ENCODE data around the gene RSPH3.
A peak's percentile ranks its signal among the peaks of the same experiment; 100 is the strongest.
"Not testable (repeated sequence)": the region's sequence is repeated elsewhere in the genome, so short reads cannot be mapped to it uniquely, and the experiment has no call there.

The RSPH3 gene

DNA sequence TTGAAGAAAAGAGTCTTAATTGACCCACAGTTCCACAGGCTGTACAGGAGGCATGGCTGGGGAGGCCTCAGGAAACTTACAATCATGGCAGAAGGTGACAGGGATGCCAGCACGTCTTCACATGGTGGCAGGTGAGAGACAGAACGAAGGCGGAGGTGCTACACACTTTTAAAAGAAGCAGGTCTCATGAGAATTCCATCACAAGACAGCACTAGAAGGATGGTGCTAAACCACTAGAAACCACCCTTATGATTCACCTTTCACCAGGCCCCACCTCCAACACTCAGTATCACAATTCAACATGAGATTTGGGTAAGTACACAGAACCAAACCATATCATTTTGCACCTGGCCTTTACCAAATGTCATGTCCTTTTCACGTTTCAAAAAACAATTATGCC, 23.9 kb upstream of the RSPH3 start:
- DNase-seq, result no peak

DNA sequence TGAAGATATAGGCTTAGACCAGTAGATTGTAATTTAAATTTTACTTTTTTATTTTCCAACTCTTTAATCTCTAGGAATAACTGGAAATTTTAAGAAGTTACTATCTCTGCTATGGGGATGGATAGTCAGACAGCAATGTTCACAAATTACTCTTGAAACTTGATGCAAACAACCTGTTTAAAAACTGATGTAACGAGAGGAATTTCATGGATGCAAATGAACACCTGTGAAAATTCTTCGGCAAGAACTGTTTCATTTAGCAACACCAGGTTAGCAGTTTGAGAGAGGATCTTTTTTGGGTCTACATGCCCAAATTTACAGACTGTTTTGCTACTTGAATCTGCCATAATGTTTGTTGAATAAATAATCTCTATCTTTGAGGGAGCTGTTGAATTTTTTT, 20.0 kb upstream of the RSPH3 start:
- no peak for DNase-seq

DNA sequence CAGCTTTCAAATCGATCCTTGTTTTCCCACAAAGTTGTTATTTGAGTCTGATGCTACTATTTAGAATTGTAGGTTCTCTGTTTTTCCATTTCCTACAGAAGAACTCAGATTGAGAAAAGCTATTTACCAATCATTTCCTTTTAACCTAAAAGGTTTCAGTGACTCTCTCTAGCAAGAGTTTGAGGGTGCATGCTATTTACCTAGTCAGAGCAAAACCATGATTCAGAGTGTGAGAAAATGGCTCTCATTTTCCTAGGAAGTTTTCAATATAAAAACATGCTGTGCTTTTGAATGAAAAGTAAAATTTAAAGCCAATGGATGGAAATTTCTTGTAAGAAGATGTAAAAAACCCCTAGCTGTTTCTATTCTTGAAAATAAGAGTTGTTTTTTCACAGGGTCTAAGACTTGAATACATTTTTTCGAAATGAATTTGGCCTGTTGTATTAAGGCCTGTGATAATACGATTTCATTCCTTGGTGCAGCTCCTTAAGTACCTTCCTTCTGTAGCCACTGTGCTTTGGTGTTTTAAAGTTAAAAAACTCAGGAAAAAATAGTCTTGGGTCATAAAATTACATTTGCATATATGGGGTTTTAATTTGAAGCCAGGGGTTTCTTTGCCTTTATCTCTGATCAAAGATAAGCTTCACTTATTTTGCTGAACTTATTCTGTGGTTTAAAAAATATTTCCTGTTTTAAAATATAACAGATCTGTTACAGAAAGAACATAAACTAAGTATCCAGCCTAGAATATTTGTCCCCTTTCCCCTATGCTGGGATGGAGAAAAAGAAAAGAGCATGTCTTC, 18.0 kb upstream of the RSPH3 start:
- no peak for DNase-seq

DNA sequence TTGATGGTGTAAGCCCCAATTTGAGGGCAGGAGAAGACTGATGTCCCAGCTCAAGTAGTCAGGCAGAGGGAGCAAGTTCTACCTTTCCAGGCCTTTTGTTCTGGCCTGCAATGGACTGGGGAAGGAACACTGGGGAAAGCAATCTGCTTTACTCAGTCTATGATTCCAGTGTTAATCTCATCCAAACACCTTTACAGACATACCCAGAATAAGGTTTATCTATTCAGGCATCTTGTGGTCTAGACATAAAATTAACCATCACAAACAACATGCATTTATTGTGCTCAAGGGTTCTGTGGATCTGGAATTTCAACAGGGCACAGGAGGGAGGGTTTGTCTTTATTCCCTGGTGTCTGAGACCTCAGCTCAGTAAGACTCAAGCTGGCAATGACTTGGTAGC, 14.4 kb upstream of the RSPH3 start:
- no peak for DNase-seq

DNA sequence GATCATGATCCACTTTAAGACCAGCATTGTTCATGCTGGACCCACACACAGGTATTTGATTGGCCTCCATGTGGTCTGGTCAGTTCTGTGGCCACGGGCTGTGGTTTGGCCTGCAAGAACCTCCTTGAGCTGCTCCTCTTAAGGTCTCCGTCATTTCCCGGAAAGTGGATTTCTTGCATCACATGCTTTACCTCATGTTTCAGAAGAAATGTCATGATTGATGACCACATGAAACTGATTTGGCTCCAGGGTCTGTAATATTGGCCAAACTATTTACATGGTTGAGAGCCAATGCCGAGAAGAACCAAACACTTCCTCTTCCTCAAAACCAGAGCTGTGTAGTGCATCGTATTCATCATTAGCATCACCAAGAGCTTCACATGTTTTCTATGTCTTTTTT, 13.2 kb upstream of the RSPH3 start:
- peak; percentile 21 for DNase-seq

DNA sequence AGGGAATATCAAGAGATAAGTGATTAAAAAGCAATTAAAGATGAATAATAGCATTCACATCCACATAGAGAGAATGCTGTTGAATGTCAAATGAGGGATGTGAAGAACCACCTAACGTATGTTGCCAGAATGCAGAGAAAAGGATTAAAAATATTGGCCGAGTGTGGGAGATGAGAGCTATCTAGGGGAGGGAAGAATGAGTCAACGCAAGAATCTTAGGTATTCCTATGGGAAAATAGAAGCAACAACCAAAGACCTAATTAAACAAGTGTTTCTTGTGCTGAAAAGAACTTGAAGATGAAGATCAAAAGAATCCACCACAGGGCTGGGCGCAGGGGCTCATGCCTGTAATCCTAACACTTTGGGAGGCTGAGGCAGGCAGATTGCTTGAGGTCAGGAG, 12.2 kb upstream of the RSPH3 start:
- peak; percentile 40 for DNase-seq

DNA sequence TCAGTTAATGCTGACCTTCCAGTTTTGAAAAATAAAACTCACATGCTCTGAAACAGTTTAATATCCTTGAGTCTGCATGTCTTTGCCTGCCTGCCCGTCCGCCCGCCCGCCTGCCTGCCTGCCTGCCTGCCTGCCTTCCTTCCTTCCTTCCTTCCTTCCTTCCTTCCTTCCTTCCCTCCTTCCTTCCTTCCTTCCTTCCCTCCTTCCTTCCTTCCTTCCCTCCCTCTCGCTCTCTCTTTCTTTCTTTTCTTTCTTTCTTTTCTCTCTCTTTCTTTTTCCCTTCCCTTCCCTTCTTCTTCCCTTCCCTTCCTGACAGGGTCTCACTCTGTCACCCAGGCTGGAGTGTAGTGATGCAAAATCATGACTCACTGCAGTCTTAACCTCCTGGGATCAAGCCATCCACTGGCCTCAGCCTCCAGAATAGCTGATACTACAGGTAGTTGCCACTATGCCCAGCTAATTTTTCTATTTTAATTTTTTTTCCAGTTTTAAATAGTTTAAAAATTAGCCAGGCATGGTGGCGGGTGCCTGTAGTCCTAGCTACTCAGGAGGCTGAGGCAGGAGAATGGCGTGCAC, 10.1 kb upstream of the RSPH3 start:
- peak; percentile 20 for DNase-seq

DNA sequence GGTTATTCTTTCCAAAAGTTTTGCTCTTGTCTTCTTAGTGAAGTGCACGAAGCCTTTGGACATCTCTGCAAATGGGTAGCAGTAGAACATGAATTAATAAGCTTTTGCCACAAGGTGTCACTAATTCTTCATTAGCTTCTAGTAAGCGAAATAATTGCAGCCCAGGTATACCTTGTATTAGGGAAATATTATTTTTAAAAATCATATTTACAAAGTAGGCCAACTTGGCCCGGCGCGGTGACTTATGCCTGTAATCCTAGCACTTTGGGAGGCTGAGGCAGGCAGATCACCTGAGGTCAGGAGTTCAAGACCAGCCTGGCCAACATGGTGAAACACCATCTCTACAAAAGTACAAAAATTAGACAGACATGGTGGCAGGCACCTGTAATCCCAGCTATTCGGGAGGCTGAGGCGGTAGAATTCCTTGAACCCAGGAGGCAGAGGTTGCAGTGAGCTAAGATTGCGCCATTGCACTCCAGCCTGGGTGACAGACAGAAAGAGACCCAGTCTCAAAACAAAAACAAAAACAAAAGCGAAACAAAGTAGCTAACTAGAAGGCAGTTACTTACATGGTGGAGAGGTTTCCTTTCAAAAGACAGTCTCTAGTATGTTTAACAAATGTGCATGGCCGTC, 8.8 kb upstream of the RSPH3 start:
- DNase-seq, result peak; percentile 19

DNA sequence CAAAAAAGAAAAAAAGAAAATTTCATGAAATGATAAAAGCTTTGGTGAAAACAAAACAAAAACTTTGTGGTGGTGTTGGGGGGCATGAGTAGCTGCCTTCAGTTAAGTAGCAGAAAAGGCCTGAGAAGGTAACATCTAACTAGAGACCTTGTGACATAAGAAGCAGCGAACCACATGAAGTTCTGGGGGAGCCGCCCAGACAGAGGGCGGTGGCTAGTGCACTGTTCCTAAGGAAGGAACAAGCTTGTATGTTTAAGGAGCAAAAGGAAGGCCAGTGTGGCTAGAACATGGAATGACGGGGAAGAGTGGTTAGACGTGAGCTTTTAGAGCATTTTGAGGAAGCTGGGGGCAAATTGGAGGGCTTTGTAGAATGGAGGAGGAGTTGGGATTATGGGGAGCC, 7.5 kb upstream of the RSPH3 start:
- no peak for DNase-seq

DNA sequence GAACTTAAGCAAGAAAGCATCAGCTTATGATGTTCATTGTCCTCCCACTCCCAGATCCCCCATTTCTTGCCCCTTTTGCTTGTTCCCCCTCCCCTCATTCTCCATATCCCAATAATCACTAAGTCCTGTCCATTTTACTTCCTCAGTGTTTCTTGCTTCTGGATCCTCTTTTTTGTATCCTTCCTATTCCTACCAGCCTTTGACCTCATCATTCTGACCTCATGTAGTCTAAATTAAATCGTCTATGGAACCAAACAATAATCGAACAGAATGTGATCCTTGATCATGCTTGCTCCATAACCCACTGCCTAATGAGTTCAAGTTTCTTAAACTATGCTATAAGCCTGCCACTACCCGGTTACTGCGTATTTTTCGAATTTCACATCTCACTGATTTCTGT, 5.4 kb upstream of the RSPH3 start:
- DNase-seq, result no peak

DNA sequence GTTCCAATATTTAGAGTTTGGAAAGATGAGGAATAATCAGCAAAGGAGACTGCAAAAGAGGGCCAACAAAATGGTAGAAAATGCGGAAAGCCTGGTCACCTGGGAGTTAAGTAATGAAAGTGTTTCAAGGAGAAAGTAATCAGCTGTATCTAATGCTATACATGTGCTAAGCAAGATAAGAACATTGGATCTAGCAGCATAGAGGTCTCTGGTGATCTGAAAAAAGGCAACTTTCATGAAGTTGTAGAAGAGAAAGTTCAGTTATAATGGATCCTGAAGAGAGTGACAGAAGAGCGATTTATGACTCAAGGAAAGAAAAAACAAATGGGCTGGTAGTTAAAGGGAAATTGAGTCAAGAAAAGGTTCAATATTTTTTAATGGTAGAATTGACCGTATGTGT, 4.6 kb upstream of the RSPH3 start:
- DNase-seq, result no peak

DNA sequence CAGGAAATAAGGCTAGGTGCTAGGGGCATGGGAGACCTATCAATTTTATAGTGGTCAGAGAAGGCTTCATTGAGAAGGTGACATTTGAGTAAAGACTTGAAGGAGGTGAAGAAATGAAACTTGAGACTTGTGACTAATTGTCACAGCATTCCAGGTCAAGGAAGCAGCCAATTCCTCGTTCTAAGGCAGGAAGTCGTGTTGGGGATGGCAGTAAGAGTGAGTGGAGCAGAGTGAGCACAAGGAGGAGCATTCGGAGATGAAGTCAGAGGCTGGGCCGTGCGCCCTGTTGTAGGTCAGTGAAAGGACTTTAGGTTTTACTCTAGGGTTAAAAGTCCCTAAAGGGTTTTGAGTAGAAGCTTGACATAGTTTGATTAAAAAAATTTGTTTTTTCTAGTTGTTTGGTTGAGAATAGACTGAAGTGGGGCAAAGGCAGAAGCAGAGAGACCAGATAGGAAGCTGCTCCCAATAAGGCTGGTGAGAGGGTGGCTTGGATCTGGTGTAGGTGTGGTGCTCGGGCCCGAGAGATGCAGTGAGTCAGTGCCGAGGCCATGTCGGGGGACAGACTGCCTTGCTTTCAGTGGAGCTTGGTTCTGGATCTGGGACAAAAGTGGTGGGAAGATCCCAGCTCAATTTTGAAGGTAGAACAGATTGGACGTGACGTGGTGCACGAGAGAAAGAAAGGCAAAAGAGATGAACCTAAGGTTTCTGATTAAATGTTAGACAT, 2.6 kb upstream of the RSPH3 start:
- peak; percentile 56 for DNase-seq

DNA sequence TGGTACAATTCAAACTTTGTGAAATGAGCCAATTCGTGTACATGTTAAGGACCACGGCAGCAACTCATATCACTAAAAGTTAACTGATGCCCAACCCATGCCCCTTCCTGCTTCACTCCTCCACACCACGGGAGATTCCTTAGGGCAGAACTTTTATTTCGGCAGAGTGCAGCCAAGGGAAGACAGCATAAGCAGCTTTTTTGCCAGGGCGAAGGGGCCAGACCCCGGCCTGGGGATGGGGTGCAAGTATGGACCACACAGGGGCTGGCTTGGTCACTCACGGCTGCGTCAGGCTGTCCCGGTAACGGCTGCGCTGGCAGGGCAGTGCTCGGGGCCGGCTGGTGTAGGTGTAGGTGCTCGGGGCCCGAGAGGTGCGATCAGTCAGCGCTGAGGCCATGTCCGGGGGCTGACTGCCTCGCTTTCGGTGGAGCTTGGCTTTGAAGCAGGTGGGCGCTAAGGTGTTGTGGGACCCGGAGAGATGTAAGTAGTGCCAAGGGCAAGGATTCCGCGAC, 792 bp downstream of the RSPH3 start:
- DNase-seq, result no peak

DNA sequence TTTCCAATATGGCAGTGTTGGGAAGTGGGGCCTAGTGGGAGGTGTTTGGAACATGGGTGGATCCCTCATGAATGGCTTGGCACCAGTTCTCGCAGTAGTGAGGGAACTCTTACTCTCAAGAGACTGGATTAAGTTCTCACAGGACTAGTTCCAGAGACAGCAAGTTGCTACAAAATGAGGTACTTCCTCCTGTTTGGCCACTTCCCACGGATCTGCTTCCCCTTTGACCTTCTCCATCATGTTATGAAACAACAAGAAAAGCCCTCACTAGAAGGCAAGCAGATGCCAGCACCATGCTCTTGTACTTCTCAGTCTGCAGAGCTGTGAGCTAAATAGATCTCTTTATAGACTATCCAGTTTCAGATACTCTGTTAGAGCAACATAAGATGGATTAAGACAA, 3.1 kb downstream of the RSPH3 start:
- DNase-seq, result no peak

DNA sequence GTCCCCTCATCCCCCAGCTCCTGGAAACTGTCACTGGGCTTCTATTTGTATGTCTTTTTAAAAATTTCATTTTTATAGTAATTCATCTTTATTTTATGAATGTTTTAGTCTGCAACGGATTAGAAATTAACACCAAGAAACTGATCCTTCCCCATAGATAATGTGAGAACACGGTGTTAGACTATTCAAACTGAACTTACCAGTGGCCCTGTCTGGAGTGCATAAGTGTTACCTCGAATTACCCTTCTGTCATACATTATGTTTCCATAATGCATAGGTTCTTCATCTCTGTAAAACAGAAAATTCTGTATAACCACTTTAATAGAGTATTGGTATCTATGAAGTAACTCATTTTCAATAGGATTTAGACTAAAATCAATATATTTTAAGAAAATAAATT, 6.4 kb downstream of the RSPH3 start:
- no peak for DNase-seq

DNA sequence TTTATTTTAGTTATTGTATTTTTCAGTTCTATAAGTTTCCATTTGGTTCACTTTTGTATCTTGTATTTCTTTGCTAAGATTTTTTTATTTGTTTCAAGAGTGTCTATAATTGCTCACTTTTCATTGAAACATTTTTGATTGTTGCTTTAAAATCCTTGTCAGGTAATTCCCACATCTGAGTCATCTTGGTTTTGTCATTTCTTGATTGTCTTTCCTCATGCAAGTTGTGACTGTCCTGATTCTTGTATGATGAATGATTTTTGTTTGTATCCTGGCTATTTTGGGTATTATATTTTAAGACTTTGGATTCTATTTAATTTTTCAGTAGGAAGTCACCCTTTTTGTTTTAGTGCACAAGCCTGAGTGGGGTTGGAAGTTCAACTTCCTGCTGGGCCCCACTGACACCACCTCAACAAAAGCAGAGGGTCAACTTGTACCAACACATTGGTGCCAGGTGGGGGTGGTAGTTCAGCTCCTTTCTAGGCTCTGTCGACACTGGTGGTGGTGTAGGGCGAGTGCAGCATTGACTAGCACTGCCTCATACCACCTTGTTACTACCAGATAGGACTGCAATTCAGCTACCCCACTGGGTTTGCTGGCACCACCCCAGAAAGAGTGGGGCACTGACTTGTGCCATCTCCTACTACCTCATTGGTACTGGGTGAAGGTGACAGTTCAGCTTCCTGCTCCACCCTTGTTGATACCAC, 8.8 kb downstream of the RSPH3 start:
- no peak for DNase-seq

DNA sequence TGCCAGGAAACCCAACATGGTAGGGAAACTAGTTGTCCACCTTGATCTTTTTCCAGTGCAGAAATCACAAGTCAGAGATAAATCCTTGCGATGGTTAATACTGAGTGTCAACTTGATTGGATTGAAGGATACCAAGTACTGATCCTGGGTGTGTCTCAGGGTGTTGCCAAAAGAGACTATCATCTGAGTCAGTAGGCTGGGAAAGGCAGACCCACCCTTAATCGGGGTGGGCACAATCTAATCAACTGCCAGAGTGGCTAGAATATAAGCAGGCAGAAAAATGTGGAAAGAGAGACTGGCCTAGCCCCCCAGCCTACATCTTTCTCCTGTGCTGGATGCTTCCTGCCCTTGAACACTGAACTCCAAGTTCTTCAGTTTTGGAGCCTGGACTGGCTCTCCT, 10.3 kb downstream of the RSPH3 start:
- not testable (repeated sequence) for DNase-seq

DNA sequence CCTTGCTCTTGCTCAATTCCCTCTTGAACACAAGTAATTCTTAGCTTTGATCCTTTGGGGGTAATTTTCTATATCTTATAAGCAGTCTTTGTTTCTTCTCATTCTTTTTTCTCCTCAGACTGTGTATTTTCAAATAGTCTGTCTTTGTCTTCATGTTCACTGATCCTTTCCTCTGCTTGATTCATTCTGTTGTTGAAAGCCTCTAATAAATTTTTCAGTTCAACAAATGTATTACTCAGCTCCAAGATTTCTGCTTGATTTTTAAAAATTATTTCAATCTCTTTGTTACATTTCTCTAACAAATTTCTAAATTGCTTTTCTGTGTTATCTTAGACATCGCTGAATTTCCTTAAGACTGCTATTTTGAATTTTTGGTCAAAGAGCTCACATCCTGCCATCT, 11.5 kb downstream of the RSPH3 start:
- DNase-seq, result no peak

DNA sequence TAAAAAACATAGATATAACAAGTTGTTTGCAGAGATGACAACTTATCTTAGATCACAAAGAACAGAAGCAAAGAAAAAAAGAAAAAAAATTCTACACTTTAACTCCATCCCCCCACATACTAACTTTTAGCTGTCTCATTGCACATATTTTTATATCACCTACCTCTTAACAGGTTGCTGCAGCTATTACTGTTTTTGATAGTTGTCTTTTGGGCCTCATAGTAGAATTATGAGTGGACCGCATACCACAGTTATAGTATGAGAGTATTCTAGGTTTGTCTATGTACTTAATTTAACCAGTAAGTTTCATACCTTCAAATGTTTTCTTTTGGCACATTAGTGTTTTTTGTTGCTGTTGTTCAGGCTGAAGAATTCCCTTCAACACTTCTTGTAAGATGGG, 12.3 kb downstream of the RSPH3 start:
- DNase-seq, result no peak

DNA sequence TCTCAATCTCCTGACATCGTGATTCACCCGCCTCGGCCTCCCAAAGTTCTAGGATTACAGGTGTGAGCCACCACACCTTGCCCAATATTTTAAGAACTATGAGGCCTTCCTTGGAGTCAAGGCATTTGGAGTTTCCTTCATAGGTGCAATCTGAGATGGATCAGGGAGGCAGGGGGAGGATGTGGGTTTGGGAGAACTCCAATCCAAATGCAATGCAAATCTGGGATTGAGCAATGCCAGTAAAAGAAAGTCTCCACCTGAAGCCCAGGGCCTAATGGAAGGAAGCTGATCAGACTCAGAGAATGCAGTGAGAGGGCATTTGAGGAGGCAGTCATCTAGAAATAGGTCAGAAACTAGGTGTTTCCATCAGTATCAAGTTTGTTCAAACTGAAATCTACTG, 21.2 kb downstream of the RSPH3 start:
- peak; percentile 52 for DNase-seq

DNA sequence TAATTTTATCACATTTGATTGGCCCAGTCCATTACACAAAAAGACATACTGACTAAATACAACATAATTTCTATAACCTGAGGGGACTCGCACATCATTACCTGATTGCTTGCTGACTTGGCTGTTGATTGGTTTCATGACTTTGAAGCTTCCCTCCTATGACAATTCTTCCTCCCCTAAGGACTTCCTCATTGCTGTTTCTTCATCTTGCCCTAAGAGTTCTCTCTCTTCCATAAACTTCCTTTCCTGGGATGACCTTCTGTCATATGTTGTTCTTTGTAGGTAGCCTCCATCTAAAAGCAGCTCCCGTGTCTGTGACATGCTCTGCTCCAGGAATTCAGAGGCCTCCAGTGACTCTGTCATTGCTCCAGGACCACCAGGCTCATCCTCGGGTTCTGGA, 22.6 kb downstream of the RSPH3 start:
- DNase-seq, result no peak

DNA sequence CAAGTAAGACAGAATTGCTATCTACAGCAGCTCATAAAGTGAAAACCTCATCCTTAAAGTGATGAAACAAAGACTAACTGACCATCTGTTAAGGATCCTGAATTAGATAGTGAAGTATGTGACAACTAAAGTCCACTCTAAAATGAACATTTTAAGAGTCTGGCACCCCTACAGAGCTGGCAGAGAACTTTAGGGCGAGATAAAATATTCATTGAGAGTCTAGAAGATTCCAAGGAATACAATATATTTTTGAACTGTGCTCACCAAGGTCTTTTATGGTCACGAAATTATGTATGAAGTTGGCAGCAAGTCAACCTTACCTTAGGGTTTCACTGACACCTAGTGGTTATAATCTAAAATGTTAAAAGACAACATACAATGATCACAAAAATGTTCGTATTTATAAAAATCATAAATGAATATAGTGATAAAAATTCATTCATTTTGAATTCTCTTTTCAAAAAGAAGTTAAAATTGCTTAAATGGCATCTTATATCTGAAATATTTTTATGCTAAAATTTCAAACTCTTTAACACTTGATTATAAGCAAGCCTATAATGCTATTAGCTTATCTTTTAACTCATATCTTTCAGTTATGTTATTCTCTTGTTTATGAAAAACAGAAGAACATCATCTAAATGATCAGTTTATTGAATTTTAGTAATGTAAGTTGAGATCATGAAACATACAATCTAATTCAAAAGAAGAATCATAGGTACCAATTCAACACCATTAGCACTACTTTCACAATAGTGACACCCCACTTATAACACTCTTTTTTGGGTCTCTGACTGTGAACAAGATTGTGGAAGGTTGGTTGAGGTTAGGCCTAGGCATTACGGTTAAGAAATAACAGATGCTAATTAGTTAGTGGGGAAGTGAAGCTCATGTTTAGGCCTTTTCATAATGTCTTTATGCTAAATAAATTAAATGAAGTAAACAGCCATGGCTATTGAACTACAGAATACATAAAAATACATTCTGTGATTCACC, 27.5 kb downstream of the RSPH3 start:
- peak; percentile 59 for DNase-seq

Measured in fibroblast of skin of right biceps (primary cell).